ENCODE measurements around the gene CHI3L2. TPM values are rescaled to one million over a fixed set of nuclear protein-coding genes. Genes with fewer than 3 reads are reported as not detected.

Gene CHI3L2
- total and polyA plus RNA-seq, 2 donors (not counting 1 experiment from before 2014, with no cell fraction given) = 9.2 to 31.5 TPM

GRCh38 chr1:111289371-111289770, 61.9 kb downstream of the CHI3L2 start:
- ChIA-PET CTCF (no interaction called here), POLR2A (no interaction called here)
- H3K4me1 ChIP-seq (ENCODE audit: control insufficient read depth in 2 of 2, insufficient read depth in 2 of 2, low read length in 2 of 2) = no peaks in the 10 kb centered on the region
- no peak overlapping the region for H3K4me2 ChIP-seq (replicated peaks; ENCODE audit: low read depth, low read length, poor library complexity, severe bottlenecking)
- no peaks in the 10 kb centered on the region for H3K79me2 ChIP-seq (ENCODE audit: control insufficient read depth, insufficient read depth, low read length)
- ATAC-seq (ENCODE audit: low read depth) (no peak), DNase-seq (no peak)
- H3K9me3 Mint-ChIP-seq (ENCODE audit: insufficient read depth) = no peaks in the 10 kb centered on the region
- no peaks in the 10 kb centered on the region for H3K36me3 ChIP-seq (replicated peaks in 1 of 2; ENCODE audit: control extremely low read depth in 1 of 2, control insufficient read depth in 1 of 2, extremely low read depth in 1 of 2, insufficient read depth in 2 of 2, low read length in 1 of 2)
- no peaks in the 10 kb centered on the region for H3K4me1 Mint-ChIP-seq
- no peak overlapping the region for H3K4me3 Mint-ChIP-seq
- TF ChIP-seq CTCF (IDR thresholded peaks at IDR 0.05) (no peak), EZH2 (IDR thresholded peaks at IDR 0.05; ENCODE audit: borderline replicate concordance, insufficient read depth, low read depth, low read length, poor library complexity, severe bottlenecking) (no peak)
- H3K27ac Mint-ChIP-seq = no peak overlapping the region
- H4K20me1 ChIP-seq (ENCODE audit: control insufficient read depth, insufficient read depth, low read length, poor library complexity, severe bottlenecking) = no peaks in the 10 kb centered on the region
- H3K27me3 Mint-ChIP-seq = no peaks in the 10 kb centered on the region
- intact Hi-C loops (cut with micrococcal nuclease) = no loop called here
- H3K9me3 ChIP-seq (ENCODE audit: control extremely low read depth in 1 of 3, control insufficient read depth in 2 of 3, insufficient read depth in 1 of 3, low read length in 2 of 3) = no peaks in the 10 kb centered on the region
- no peak overlapping the region for H3K4me3 ChIP-seq (ENCODE audit: control extremely low read depth in 1 of 5, extremely low read depth in 1 of 5, insufficient read depth in 1 of 5, low read depth in 2 of 5, low read length in 4 of 5)
- H2AFZ ChIP-seq (ENCODE audit: insufficient read depth, low read depth, low read length, poor library complexity, severe bottlenecking) = no peak overlapping the region
- H3K27me3 ChIP-seq (replicated peaks in 1 of 4; ENCODE audit: control extremely low read depth in 1 of 4, control insufficient read depth in 3 of 4, insufficient read depth in 4 of 4, low read length in 3 of 4) = peaks cover 0 to 2% (median 0%) of the 10 kb centered on the region in 4 experiments
- H3K9ac ChIP-seq (ENCODE audit: low read length) = no peak overlapping the region
- 71% methylated on average over 3 of the region's 5 CpGs for WGBS (ENCODE audit: insufficient coverage)
- H3K27ac ChIP-seq (ENCODE audit: low read length in 2 of 2) = no peak overlapping the region

DNA sequence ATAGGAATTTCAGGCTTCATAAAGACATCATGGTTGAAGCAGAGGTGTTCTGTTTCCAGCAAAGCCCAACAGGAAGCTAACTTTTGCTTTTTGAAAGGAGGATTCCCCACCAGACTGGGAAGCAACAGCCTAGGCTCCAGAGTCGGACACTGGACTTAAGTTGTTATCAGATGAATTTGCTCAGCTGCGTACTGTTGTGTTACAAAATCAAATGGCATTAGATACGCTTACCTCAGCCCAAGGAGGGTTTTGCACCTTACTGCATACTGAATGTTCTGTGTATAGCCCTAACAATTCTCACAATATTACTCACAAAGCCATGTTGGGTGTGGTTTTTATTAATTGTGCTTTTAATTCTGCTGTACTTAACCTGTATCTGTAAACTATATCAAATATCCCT, 62.6 kb downstream of the CHI3L2 start:
- H3K4me1 Mint-ChIP-seq = no peaks in the 10 kb centered on the region
- DNase-seq (no peak), ATAC-seq (ENCODE audit: low read depth) (no peak)
- Histone ChIP-seq H3K4me3 (ENCODE audit: control extremely low read depth in 1 of 5, extremely low read depth in 1 of 5, insufficient read depth in 1 of 5, low read depth in 2 of 5, low read length in 4 of 5) (no peak overlapping the region), H3K36me3 (replicated peaks in 1 of 2; ENCODE audit: control extremely low read depth in 1 of 2, control insufficient read depth in 1 of 2, extremely low read depth in 1 of 2, insufficient read depth in 2 of 2, low read length in 1 of 2) (no peaks in the 10 kb centered on the region), H3K9ac (ENCODE audit: low read length) (no peak overlapping the region), H4K20me1 (ENCODE audit: control insufficient read depth, insufficient read depth, low read length, poor library complexity, severe bottlenecking) (no peaks in the 10 kb centered on the region), H3K27ac (ENCODE audit: low read length in 2 of 2) (no peak overlapping the region), H3K4me1 (ENCODE audit: control insufficient read depth in 2 of 2, insufficient read depth in 2 of 2, low read length in 2 of 2) (no peaks in the 10 kb centered on the region), H3K79me2 (ENCODE audit: control insufficient read depth, insufficient read depth, low read length) (no peaks in the 10 kb centered on the region), H2AFZ (ENCODE audit: insufficient read depth, low read depth, low read length, poor library complexity, severe bottlenecking) (no peak overlapping the region), H3K27me3 (replicated peaks in 1 of 4; ENCODE audit: control extremely low read depth in 1 of 4, control insufficient read depth in 3 of 4, insufficient read depth in 4 of 4, low read length in 3 of 4) (peaks cover 0 to 2% (median 0%) of the 10 kb centered on the region in 4 experiments), H3K4me2 (replicated peaks; ENCODE audit: low read depth, low read length, poor library complexity, severe bottlenecking) (no peak overlapping the region), H3K9me3 (ENCODE audit: control extremely low read depth in 1 of 3, control insufficient read depth in 2 of 3, insufficient read depth in 1 of 3, low read length in 2 of 3) (no peaks in the 10 kb centered on the region)
- H3K9me3 Mint-ChIP-seq (ENCODE audit: insufficient read depth) = no peaks in the 10 kb centered on the region
- ChIA-PET CTCF (no interaction called here), POLR2A (no interaction called here)
- H3K27ac Mint-ChIP-seq = no peak overlapping the region
- H3K4me3 Mint-ChIP-seq = no peak overlapping the region
- no peaks in the 10 kb centered on the region for H3K27me3 Mint-ChIP-seq
- WGBS (ENCODE audit: insufficient coverage) = 96% methylated on average over 2 of the region's 3 CpGs
- TF ChIP-seq CTCF (IDR thresholded peaks at IDR 0.05) = no peak
- TF ChIP-seq EZH2 (IDR thresholded peaks at IDR 0.05; ENCODE audit: borderline replicate concordance, insufficient read depth, low read depth, low read length, poor library complexity, severe bottlenecking) = no peak
- intact Hi-C loops (cut with micrococcal nuclease) = no loop called here

All from B cell (primary cell).